ENCODE results near the gene CNTLN.
"Not testable (repeated sequence)": the region's sequence is repeated elsewhere in the genome, so short reads cannot be mapped to it uniquely, and the experiment has no call there.

Gene CNTLN

DNA sequence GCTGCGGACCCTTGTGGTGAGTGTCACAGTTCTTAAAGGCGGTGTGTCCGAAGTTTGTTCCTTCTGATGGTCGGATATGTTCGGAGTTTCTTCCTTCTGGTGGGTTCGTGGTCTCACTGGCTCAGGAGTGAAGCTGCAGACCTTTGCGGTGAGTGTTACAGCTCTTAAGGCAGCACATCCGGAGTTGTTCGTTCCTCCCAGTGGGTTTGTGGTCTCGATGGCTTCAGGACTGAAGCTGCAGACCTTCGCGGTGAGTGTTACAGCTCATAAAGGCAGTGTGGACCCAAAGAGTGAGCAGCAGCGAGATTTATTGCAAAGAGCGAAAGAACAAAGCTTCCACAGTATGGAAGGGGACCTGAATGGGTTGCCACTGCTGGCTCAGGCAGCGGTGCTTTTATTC lies 42.7 kb downstream of the CNTLN start:
- DNase-seq = not testable (repeated sequence)

- no peak for DNase-seq
Measured at GRCh38 chr9:17185481-17186029, 50.7 kb downstream of the CNTLN start.

GRCh38 chr9:17191082-17191481 lies 56.2 kb downstream of the CNTLN start:
- no peak for DNase-seq

DNA sequence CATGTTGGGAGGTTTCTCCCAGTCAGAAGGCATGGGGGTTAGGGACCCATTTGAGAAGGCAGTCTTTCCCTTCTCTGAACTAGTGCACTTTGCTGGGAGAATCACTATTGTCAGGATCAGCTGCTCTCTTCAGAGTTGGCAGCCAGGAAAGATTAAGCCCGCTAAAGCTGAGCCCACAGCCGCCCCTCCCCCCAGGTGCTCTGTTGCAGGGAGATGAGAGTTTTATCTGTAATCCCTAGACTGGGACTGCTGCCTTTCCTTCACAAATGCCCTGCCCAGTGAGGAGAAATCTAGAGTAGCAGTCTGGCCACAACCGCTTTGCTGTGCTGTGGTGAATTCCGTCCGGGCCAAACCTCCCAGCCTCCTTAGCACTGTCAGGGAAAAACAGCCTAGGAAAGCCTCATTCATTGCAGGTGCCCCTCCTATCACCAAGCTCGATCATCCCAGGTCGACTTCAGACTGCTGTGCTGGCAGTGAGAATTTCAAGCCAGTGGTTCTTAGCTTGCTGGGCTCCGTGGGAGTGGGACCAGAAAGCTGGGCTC lies 69.8 kb downstream of the CNTLN start:
- no peak for DNase-seq

GRCh38 chr9:17216011-17216410 lies 81.2 kb downstream of the CNTLN start:
- no peak for DNase-seq

DNA sequence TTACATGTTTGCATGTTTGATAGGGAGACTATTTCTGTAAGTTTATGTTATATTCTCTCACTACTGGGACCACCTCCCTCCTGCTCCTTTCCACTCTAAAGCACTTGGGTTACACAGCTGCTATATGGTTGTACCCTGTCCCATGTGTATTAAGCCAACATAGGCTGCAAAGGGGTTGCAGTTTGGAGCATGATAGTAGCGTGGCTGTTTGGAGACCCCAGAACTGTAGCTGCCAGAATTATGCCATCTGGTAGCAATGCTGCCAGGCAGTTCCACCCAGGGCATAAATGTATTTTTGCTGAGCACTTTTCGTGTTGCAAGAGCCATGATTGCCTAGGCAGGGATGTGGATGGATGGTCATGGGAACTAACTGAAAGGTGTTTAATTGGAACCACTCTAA lies 81.8 kb downstream of the CNTLN start:
- DNase-seq = no peak

DNA sequence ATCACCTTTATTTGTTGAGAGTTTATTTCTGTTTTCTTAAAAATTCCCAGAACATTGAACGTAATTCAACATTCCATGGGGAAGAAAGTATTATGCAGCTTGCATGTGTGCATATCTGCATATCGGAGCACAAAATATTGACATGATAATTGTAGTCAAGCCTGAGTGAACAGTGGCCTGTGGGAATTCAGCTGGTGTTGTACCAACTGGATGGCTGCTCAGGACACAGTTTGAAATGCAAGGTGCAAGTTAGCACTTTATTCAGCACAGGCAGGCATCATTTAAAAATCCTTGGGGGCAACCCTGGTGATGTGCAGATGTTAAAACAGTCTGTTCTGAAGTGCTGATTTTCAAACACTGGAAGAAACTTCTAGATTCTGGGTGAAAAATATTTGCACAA lies 82.4 kb downstream of the CNTLN start:
- no peak for DNase-seq

DNA sequence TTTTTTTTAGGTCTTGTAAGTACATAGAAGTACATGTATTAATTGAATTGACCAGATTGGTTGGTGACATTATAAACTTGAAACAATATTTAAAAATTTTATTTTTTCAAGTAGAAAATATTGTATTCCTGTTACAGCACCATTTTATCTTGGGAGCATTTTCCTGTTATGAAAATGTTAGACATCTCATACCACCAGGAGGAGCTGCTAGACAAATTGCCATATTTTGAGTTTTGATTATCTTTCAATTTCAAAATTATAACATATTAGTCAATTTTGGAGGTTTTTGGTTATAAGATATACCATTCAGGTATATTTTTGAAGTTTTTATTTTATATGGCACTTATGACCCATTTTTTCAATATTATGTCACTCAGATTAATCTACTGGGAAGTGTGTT lies 84.4 kb downstream of the CNTLN start:
- DNase-seq = no peak

DNA sequence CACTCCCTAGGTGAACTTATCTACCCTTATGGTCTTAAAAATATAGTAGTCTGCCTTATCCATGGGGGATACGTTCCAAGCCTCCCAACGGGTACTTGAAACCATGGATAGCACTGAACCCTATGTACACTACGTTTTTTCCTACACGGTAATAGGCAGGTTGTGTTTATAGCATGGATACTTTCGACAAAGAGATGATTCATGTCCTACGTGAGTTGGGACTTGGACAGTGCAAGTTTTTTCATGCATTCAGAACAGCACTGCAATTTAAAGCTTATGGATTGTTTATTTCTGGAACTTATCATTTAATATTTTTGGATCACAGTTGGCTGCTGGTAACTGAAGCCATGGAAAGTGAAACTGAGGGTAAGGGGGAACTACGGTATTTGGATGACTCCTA lies 88.1 kb downstream of the CNTLN start:
- no peak for DNase-seq

DNA sequence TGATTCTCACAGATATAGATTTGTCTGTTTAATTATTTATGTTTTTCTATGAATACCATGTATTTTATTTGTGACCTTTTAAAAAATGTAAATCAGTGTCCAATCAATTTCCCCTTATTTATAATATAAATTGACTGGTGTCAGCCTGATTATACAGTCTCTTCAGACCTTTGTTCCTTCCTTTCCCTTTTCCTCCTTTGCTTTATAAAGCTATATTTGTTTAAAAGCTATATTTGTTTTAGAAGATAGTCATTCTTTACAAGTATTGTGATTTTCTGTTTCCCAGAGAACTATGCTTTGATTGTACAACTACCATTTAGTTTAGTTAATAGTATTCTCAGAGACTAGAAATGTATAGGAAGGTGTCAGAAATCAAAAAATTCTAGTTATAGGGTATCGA lies 90.6 kb downstream of the CNTLN start:
- DNase-seq = no peak

DNA sequence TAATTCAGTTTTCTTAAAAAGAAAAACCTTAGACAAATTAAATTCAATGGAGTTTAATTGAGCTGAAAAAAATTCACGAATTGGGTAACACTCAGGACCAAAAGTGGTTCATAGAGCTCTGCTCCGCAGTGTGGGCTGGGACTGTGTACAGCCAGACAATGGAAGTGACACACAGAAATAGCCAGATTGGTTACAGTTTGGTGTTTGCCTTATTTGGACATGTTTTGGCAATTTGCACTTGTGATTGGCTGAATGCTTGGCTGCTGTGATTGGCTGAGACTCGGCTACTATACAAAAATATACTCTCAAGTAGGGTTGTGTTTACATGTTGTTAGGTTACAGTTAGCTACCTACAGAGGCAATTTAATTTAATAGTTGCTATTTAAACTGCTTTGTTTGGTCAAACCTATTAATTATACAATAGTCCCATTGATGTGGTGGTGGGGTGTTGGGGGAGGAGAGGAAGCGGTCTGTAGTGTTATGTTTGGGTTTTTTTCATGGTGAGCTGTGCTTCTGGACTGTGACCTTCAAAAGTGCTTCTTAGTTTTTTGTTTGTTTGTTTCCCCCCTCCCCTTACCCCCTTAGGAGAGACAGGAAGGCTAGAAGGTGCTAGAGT lies 95.2 kb downstream of the CNTLN start:
- no peak for DNase-seq

GRCh38 chr9:17230646-17231045 lies 95.8 kb downstream of the CNTLN start:
- DNase-seq = no peak

- DNase-seq = no peak
Measured at GRCh38 chr9:17236147-17236546, 101.3 kb downstream of the CNTLN start.

GRCh38 chr9:17246770-17247169 lies 111.9 kb downstream of the CNTLN start:
- no peak for DNase-seq

DNA sequence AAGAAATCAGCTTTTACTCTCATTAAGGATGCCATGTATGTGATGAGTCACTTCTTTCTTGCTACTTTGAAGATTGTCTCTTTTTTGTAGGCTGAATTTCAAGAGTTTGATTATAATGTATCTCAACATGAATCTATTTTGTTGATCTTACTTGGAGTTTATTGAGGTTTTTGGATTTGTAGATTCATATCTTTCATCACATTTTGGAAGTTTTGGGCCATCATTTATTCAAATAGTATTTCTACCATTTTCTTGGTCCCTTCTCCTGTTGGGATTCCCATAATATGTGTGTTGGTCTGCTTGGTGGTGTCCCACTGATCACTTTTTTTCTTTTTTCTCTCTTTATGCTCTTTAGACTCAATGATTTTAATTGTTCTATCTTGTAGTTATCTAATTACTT lies 116.3 kb downstream of the CNTLN start:
- DNase-seq = no peak

DNA sequence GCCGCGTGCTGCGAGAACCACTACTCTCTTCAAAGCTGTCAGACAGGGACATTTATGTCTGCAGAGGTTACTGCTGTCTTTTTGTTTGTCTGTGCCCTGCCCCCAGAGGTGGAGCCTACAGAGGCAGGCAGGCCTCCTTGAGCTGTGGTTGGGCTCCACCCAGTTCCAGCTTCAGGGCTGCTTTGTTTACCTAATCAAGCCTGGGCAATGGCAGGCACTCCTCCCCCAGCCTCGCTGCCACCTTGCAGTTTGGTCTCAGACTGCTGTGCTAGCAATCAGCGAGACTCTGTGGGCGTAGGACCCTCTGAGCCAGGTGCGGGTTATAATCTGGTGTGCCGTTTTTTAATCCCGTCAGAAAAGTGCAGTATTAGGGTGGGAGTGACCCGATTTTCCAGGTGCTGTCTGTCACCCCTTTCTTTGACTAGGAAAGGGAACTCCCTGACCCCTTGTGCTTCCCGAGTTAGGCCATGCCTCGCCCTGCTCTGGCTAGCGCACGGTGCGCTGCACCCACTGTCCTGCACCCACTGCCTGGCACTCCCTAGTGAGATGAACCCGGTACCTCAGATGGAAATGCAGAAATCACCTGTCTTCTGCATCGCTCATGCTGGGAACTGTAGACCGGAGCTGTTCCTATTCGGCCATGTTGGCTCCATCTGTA lies 133.8 kb downstream of the CNTLN start:
- DNase-seq = not testable (repeated sequence)

- no peak for DNase-seq
Measured at GRCh38 chr9:17269799-17270198, 135.0 kb downstream of the CNTLN start.

GRCh38 chr9:17272536-17272935 lies 137.7 kb downstream of the CNTLN start:
- DNase-seq = no peak

DNA sequence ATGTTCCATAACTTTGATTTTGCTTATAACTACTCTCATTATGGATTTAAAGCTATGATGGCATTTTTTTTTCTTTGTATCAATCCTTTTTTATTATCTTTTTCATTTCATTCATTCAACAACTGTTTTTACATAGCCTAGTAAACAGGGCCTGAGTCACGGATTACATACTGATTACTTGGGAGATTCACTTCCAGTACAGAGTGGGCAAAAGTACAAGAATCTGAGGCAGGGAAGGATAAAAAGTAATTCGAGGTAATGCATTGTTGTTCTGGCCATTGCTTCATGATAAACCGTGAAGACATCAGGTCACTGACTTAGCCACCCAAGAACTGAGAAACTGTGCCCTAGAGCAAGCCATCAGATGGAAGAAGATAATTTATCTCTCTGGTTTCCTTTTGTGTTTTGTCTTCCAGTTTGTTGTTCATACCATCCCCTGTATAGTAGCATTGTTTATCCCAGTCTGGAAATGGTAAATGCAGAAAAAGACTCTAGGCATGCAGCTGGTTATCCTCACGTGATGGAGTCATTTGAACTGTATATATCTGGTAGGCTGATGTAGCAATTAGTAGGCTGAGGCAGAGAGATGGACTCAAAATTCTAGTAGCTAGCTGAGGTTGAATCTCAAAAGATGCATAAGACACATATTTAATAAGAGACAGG lies 145.6 kb downstream of the CNTLN start:
- DNase-seq = no peak

GRCh38 chr9:17290673-17291072 lies 155.8 kb downstream of the CNTLN start:
- DNase-seq = not testable (repeated sequence)

- no peak for DNase-seq
Measured at GRCh38 chr9:17291766-17292165, 156.9 kb downstream of the CNTLN start.

GRCh38 chr9:17293685-17294084 lies 158.8 kb downstream of the CNTLN start:
- no peak for DNase-seq

GRCh38 chr9:17294822-17295624 lies 160.2 kb downstream of the CNTLN start:
- DNase-seq = no peak

All from activated CD4-positive, alpha-beta T cell treated with anti-CD3 and anti-CD28 coated beads, Interleukin-2, amount 50 U/mL, for 48 hours (primary cell).